Stimulated activated CD8-positive, alpha-beta memory T cell treated with anti-CD3 and anti-CD28 coated beads, Interleukin-7, amount 100 ng/mL, for 1 hour (primary cell): ENCODE results near the gene CCNI.
"Not testable (repeated sequence)": the region's sequence is repeated elsewhere in the genome, so short reads cannot be mapped to it uniquely, and the experiment has no call there.

ENCODE experiments used
- DNase-seq, 2 donors: peaks; one replicate each; pipeline ENCODE4 v3.0.0-alpha.2; 2020; ENCODE audit warnings: low read depth in 2 of 2

Gene CCNI

DNA sequence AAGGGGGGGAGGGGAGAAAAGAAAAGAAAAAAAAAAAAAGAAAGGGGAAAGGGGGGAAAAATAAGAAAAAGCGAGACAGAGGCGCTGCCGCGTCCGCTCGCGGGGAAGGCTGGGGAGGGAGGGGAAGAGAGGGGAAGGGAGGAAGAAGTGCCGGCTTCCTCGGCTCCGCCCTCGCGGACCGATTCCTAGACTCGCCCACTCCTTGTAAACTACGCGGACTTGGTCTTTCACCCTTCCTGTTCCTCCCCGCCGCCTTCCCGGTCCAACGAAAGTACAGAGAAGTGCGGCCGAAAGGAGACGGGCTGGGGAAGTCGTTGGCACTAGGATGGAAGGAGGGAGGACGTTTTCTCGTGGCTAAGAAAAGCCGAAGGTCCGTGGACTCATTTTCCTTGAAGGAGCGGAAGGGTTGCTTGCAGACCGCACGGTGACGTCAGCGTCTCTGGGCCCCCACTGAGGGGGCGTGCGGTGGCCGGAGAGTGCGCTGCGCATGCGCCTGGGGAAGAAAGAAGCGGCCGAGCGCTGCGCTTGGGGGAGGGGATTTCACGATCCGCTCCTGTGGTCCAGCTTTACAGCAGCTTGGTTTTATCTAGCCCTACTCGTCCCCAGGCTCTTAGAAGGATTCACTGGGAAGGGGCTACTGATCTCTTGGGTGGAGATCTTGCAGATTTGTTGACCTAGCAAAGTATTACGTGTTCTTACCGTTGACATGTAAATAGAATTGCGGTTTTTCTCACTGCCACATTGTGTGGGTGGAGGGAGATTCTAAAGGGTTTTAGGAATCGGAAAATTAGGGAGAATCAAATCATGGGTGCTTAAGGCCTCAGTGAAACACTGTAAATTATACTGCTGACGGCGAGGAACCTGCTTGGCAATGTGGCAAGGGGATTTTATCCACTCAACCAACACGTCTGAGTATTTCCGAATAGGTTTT lies at the start of gene CCNI:
Gene CCNI, minus strand, starts transcription at position 121 of the 931 bp plus-strand sequence. CDS start 9,627 bp downstream, outside the sequence.
- peak; percentile 79 to 89 for DNase-seq

GRCh38 chr4:77124576-77124975 lies 48.8 kb upstream of the CCNI start:
- no peak for DNase-seq

- no peak for DNase-seq
Observed at GRCh38 chr4:77123411-77123810, 47.6 kb upstream of the CCNI start.

DNA sequence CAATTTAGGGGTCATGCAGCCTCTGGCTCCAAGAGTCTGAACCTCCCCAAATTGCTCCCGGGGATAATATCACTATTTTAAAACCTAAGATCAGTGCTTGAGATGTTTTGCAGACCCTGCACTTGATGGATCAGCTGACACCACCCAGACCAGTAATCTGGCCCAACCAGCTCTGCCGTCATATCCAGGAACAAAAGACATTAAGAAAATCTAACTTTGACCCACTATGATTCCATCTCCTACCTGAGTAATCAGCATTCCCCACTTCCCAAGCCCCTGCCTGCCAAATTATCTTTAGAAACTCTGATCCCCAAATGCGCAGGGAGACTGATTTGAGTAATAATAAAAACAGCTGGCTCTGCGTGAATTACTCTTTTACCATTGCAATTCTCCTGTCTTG lies 46.9 kb upstream of the CCNI start:
- no peak for DNase-seq

DNA sequence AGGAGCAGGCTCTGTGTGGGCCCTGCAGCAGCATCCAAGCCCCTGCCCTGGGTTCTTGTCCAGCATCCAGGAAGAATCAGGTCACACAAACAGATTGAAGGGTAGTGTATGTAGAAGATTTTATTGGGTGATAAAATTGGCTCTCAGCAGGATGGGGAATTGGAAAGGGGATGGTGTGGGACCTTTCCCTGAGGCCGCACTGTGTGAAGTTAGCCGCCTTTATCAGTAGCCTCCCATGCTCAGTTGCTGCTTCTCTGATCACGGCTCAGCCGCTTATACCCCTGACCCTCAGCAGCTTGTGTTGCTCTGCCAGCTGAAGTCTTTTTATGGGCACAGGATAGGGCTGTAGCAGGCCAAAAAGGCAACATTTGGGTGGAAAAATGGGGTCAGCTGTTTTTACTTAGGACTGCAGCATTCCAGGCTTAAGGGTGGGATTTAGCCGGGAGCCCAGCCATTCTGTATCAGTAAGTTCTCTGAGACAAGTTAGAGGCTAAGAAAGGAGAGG lies 46.0 kb upstream of the CCNI start:
- no peak for DNase-seq

- no peak for DNase-seq
Observed at GRCh38 chr4:77120886-77121508, 45.2 kb upstream of the CCNI start.

GRCh38 chr4:77117721-77118120 lies 41.9 kb upstream of the CCNI start:
- no peak for DNase-seq

DNA sequence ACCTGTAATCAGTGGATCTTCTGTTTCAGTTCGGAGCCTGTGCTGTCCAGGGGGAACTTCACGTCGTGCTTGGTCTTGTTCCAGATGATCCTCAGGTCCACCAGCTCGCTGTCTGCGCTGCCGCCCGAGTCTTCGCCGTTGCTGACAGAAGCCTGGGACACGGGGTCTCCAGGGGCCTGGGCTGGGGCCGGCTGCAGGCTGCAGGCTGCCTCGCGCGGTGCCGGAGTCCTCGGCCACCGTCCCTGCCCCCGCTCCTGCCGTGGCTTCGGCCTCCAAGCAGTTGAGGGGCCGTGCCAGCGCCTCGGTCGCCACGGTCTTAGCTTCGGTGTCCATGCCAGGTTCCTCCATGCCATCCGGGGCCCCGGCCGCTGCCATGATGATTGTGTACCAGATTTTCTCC lies 37.3 kb upstream of the CCNI start:
- DNase-seq, result no peak

DNA sequence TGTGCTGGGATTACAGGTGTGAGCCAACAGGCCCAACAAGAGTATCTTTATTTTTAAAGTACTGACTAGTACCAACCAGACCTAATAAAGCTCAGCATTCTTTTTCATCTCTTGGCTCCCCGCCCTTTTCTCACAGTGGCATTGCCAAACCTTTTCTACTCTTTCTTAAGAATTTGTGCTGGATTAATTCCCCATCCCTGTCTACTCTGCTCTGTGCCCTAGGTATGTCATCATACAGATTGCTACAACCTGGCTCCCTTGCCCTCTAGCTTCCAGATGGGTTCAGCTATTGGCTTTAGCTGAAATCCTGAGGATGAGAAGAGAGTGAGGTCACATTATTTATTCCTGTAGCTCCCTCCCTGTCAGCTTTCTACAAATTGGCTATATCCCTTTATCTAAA lies 34.9 kb upstream of the CCNI start:
- DNase-seq, result no peak

- DNase-seq, result no peak
Observed at GRCh38 chr4:77104791-77105540, 29.2 kb upstream of the CCNI start.

GRCh38 chr4:77104388-77104787 lies 28.6 kb upstream of the CCNI start:
- no peak for DNase-seq

GRCh38 chr4:77100234-77100633 lies 24.4 kb upstream of the CCNI start:
- DNase-seq, result no peak

- no peak for DNase-seq
Observed at GRCh38 chr4:77097611-77098010, 21.8 kb upstream of the CCNI start.

- peak in 1 of 2 donors; percentile 57 for DNase-seq
Observed at GRCh38 chr4:77095101-77095821, 19.5 kb upstream of the CCNI start.

DNA sequence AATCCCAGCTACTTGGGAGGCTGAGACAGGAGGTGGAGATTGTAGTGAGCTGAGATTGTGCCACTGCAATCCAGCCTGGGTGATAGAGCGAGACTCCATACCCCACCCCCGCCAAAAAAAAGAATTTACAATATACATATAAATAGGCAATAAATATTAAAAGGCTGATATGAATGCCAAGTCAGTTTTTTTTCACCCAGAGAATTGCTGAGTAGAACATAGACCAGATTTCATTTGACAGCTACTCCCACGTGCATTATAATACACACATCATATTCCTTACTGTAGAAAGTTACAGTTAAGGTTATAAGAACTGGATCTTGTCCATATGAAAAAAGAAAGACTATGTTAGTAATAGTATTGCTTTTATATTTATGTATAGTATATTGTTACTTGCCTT lies 18.7 kb upstream of the CCNI start:
- DNase-seq, result no peak

GRCh38 chr4:77093401-77093800 lies 17.6 kb upstream of the CCNI start:
- no peak for DNase-seq

DNA sequence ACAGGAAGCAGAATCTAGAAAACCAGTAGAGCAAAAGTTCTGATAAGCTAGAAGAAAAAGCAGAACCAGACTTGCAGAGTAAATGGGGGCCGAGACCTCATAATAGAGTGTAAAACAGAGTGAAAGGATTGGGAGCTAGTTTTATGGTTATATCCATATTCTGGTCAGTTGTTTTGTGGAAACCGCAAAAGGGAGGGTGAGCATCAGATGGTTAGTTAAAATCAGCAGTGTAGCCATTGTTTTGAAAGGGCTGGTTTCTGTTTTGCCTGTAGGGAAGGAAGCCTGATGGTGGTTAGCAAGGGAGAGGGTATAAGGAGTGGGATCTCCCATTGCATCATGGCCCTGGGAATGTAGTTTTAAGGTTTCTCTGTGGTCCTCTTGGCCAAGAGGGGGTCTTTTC lies 17.2 kb upstream of the CCNI start:
- no peak for DNase-seq

DNA sequence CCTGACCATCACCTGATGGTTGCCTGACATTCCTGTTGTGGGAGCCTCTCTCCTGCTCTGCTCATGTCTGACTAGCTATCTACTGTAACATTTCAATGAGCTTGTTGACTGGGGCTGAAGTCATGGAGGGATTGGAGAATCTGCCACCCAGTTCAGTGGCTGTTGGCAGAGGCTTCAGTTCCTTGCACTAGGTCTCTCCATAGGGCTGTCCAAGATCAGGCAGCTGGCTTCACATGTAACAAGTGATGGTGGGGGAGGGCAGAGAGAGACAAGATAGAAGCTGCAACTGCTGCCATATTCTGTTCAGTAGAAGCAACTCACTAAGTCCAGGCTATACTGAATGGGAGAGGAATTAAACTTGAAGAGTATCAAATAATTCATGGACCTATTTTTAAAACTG lies 14.1 kb upstream of the CCNI start:
- DNase-seq, result no peak

- DNase-seq, result not testable (repeated sequence)
Observed at GRCh38 chr4:77087027-77087426, 11.2 kb upstream of the CCNI start.

DNA sequence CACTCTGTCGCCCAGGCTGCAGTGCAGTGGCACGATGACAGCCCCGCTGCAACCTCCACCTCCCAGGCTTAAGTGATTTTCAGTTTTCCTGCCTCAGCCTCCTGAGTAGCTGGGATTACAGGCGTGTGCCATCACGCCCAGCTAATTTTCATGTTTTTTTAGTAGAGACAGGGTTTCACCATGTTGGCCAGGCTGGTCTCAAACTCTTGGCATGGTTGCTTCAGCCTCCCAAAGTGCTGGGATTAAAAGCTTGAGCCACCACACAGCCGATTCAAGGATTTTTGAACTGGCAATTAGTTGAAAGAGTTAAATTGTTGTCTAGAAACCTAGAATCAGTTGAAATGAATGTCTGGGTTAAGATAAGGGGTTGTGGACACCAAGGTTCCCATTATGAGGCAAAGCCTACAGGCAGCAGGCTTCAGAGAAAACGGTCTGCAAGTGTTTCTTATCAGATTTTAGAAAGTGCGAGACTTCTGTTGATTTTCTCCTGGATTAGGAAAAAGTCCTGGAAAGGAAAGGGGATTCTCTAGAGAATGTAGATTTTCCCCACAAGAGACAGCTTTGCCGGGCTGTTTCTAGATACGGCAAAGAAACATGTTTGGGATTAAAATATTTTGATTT lies 8.3 kb upstream of the CCNI start:
- no peak for DNase-seq
